OCI-LY7 (cell line): ENCODE results near the gene CMTM1. TPM values are rescaled to one million over a fixed set of nuclear protein-coding genes. Genes with fewer than 3 reads are reported as not detected.

Source experiments
- BruUV-seq: library from RNA; stranded (reverse); fragments of 400-500 nt; replicated peaks from 2 replicates; lab custom pipeline; 2021; lab: Mats Ljungman, UMichigan
- CTCF ChIA-PET: fragments of 300-600 bp; sonication (Branson Sonifier 250); formaldehyde crosslinking; loops from one replicate; lab custom pipeline; 2022; ENCODE audit warnings: antibody characterized with exemption; ENCODE audit not compliant: unreplicated experiment; lab: Charles Lee
- POLR2A ChIA-PET: fragments of 300-600 bp; sonication (Branson Sonifier 250); formaldehyde crosslinking; loops from one replicate; lab custom pipeline; 2022; ENCODE audit warnings: antibody characterized with exemption; lab: Charles Lee
- DNase-seq: peaks from one replicate; pipeline ENCODE4 v3.0.0-alpha.2; 2015; ENCODE audit warnings: low spot score
- H2AFZ ChIP-seq: fragments of 200-600 bp; sonication (generic), shearing (Covaris generic); 2 replicates; pipeline ENCODE4 v1.6.1; 2014; ENCODE audit warnings: mild to moderate bottlenecking, antibody characterized with exemption, low read length, moderate library complexity
- H3K27ac ChIP-seq: fragments of 200-600 bp; sonication (generic); 2 replicates; pipeline ENCODE4 v1.5.1; 2014; ENCODE audit warnings: mixed run types, low read depth, mild to moderate bottlenecking, moderate library complexity, low read length, inconsistent platforms; ENCODE audit not compliant: poor library complexity, severe bottlenecking
- H3K36me3 ChIP-seq: fragments of 200-600 bp; sonication (generic); 2 replicates; pipeline ENCODE4 v1.6.1; 2014; ENCODE audit warnings: mild to moderate bottlenecking, antibody characterized with exemption, low read length, moderate library complexity, mixed read lengths; ENCODE audit not compliant: insufficient read depth
- H3K4me1 ChIP-seq: fragments of 200-600 bp; sonication (generic); 2 replicates; pipeline ENCODE4 v1.5.1; 2014; ENCODE audit warnings: mild to moderate bottlenecking, low read length; ENCODE audit not compliant: insufficient read depth, poor library complexity, severe bottlenecking
- H3K4me2 ChIP-seq: fragments of 200-600 bp; sonication (generic); 2 replicates; pipeline ENCODE4 v1.6.1; 2014; ENCODE audit warnings: mild to moderate bottlenecking, low read length
- H3K4me3 ChIP-seq: fragments of 200-600 bp; sonication (generic); 2 replicates; pipeline ENCODE4 v1.5.1; 2014; ENCODE audit warnings: mild to moderate bottlenecking, low read depth, low read length; ENCODE audit not compliant: poor library complexity, severe bottlenecking
- H3K79me2 ChIP-seq: fragments of 200-600 bp; sonication (generic); 2 replicates; pipeline ENCODE4 v1.6.1; 2016; ENCODE audit warnings: low read depth, mild to moderate bottlenecking, low read length, moderate library complexity, mixed read lengths; ENCODE audit not compliant: insufficient read depth
- H3K9me2 ChIP-seq: fragments of 200-600 bp; sonication (generic); 2 replicates; pipeline ENCODE4 v1.6.1; 2016; ENCODE audit warnings: mild to moderate bottlenecking, low read length, mixed read lengths; ENCODE audit not compliant: insufficient read depth
- H3K9me3 ChIP-seq: fragments of 200-600 bp; sonication (generic); 2 replicates; pipeline ENCODE4 v1.6.1; 2014; ENCODE audit warnings: mild to moderate bottlenecking, mixed run types, low read length, mixed read lengths
- H4K20me1 ChIP-seq: fragments of 200-600 bp; sonication (generic); 2 replicates; pipeline ENCODE4 v1.6.1; 2014; ENCODE audit warnings: mild to moderate bottlenecking, antibody characterized with exemption, low read length, moderate library complexity, mixed read lengths; ENCODE audit not compliant: insufficient read depth
- CTCF ChIP-seq: fragments of 200-600 bp; sonication (generic); conservative IDR thresholded peaks from 2 replicates; pipeline ENCODE4 v1.5.1; 2014; ENCODE audit warnings: mild to moderate bottlenecking, antibody characterized with exemption, low read length, moderate library complexity, mixed read lengths
- EZH2phosphoT487 ChIP-seq: fragments of 200-600 bp; sonication (generic); IDR thresholded peaks from 2 replicates; pipeline ENCODE4 v1.6.1; 2018; ENCODE audit warnings: low read depth, borderline replicate concordance, mild to moderate bottlenecking, mixed run types, antibody characterized with exemption, low read length, moderate library complexity, mixed read lengths
- intact Hi-C: fragments of 100-400 bp; cut with micrococcal nuclease; formaldehyde crosslinking; loops from one replicate; pipeline ENCODE4 v1.10.0; 2022; ENCODE audit not compliant: unreplicated experiment
- total RNA-seq, 2 experiments: library from RNA; depleted of rRNA in 1 of 2; stranded (reverse); fragments of >200 nt in 1 of 2; shearing (Covaris generic) in 1 of 2; gene quantifications; 2 replicates each; pipeline ENCODE4 v1.2.3, GENCODE V29; 2014 to 2022

CMTM1 gene
- total RNA-seq, 2 experiments from 2014 or later = 8.5 to 10.6 TPM

- TF ChIP-seq CTCF (no peak), EZH2phosphoT487 (no peak)
- H3K27ac ChIP-seq = peak overlapping the region; percentile 66
- H3K79me2 ChIP-seq = no peaks in the 10 kb centered on the region
- peak overlapping the region; percentile 35 for H3K4me3 ChIP-seq
- DNase-seq = peak; percentile 92
- no peaks in the 10 kb centered on the region for H3K9me3 ChIP-seq
- intact Hi-C loops = loop anchor here (2.0 kb wide), 2 partner anchors 14 to 28 kb away; partner anchors contain the start of gene CKLF
- H3K9me2 ChIP-seq = no peaks in the 10 kb centered on the region
- ChIA-PET CTCF (interaction anchor here (1.6 kb wide), 1 partner anchor 8 kb away, joined by 4 read pairs; no protein-coding TSS in a partner anchor), POLR2A (interaction anchor here (0.8 to 2.7 kb wide), 5 partner anchors 15 to 36 kb away, joined by 3 to 15 read pairs (median 4); partner anchors contain the start of gene CKLF)
- BruUV-seq = no TSS peak
- no peaks in the 10 kb centered on the region for H3K36me3 ChIP-seq
- peaks cover 54% of the 10 kb centered on the region for H3K4me1 ChIP-seq
- H3K4me2 ChIP-seq = peak overlapping the region; percentile 66
- H2AFZ ChIP-seq = no peak overlapping the region
- H4K20me1 ChIP-seq = no peaks in the 10 kb centered on the region
Observed at GRCh38 chr16:66524601-66525164, 41.6 kb upstream of the CMTM1 start.

- H3K4me3 ChIP-seq = peak overlapping the region; percentile 32
Observed at GRCh38 chr16:66525396-66526180, 40.7 kb upstream of the CMTM1 start.

More at GRCh38 chr16:66525396-66526180, 40.7 kb upstream of the CMTM1 start:
- Histone ChIP-seq H3K79me2 (no peaks in the 10 kb centered on the region), H4K20me1 (no peaks in the 10 kb centered on the region), H3K9me3 (no peaks in the 10 kb centered on the region), H2AFZ (no peak overlapping the region), H3K9me2 (no peaks in the 10 kb centered on the region), H3K4me2 (peak overlapping the region; percentile 66), H3K27ac (peak overlapping the region; percentile 66), H3K4me1 (peaks cover 52% of the 10 kb centered on the region), H3K36me3 (no peaks in the 10 kb centered on the region)
- DNase-seq = no peak
- intact Hi-C loops = loop anchor here (2.0 kb wide), 2 partner anchors 13 to 27 kb away; partner anchors contain the start of gene CKLF
- TF ChIP-seq CTCF (no peak), EZH2phosphoT487 (no peak)
- ChIA-PET POLR2A (interaction anchor here (0.5 to 2.7 kb wide), 5 partner anchors 10 to 174 kb away, joined by 3 to 15 read pairs (median 4); no protein-coding TSS in a partner anchor), CTCF (no interaction called here)
- BruUV-seq = no TSS peak
